IPS DF 4.7 (cell line): Measurements from ENCODE around the gene UGT2B17.
A peak's percentile ranks its signal among the peaks of the same experiment; 100 is the strongest.
"Not testable (repeated sequence)": the region's sequence is repeated elsewhere in the genome, so short reads cannot be mapped to it uniquely, and the experiment has no call there.

Source experiments
- DNase-seq: peaks from one replicate; pipeline ENCODE4 v3.0.0-alpha.2; 2013; ENCODE audit warnings: low spot score; ENCODE audit errors: extremely low read depth

The UGT2B17 gene

DNA sequence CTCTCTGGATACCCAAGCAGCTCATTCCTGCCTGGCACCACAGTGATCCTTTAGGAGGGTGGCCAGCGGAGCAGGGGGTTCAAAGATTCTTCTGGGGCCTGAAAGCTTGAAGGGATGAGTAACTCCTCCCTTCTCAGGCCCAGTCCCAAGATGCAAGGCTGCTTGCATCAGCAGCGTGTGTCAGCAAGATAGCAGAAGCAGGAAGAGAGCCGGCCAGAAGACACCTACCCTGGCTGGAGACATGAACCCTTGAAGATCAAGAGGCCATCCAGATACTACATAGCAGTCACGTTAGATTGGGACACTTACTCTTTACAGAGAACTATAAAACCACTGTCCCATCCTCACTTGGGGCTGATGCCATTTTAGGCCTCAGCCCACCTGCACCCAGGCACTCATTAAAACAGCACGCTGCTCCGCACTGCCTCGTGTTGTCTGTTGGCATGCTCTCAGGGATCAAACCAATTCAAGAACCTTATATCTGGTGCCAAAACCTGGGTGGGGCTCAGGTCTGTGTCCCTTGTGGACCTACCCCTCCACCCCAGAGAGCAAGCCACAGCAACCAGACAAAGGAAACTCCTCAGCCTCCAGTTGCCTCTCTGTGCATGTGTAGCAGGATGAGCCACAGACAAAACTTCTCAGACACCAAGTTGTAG, 6.5 kb downstream of the UGT2B17 start:
- DNase-seq: no peak

DNA sequence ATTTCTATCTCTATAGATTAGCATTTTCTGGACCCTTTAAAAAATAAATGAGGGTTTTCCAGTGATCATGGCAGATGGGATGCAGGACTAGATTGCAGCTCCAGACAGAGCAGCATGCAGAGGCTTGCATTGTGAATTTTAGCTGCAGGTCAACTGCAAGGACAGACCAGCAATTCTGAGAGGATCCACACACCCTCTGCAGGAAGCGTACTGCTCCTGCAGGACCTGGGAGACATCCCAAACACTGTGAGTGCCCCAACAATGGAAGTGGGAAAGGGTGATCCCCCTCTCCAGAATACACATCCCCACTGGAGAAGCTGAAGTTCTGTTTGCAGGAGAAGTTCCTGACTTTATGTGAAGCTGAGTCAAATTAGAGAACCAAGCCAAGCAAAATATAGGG, 7.1 kb downstream of the UGT2B17 start:
- DNase-seq: not testable (repeated sequence)

DNA sequence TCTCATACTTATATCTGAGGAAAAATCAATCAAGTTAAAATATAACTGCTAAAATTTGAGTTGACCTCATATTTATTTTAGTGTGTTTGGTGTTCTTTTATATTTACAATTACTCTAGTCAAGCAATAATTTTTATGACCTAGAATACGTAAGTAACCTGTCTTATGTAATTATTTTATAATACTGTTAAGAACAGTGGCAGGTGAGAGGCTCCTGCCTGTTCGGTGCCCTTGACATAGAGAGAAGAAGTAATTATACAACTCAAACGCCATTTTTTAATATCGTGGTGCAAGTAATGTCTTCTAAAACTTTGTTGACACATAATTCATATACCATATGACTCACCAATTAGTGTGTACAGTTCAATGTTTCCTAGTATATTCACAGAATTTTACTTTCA, 7.6 kb downstream of the UGT2B17 start:
- not testable (repeated sequence) for DNase-seq

GRCh38 chr4:68566364-68566763, 9.8 kb downstream of the UGT2B17 start:
- not testable (repeated sequence) for DNase-seq

DNA sequence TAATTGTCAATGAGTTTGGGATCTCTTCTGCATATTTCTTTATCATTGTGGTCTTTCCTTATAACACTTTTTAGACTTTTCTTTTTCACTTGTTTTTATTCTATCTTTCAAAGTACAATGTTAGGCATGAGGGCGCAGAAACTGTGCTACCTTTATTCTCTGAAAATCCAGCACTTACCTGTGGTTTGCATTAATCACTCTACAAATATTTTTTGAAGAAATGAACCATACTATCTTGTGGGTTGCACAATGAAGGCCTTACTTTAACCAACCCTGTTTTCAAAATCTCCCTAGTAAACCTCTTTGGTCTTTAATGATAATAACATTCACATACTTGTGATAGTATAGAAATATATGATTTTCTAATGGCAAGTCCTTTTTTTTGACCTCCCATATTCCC, 11.0 kb downstream of the UGT2B17 start:
- DNase-seq: not testable (repeated sequence)

- not testable (repeated sequence) for DNase-seq
These were observed 15.6 kb downstream of the UGT2B17 start for GRCh38 chr4:68560364-68561070.

- not testable (repeated sequence) for DNase-seq
These were observed 22.3 kb downstream of the UGT2B17 start for GRCh38 chr4:68553830-68554229.

- not testable (repeated sequence) for DNase-seq
These were observed 23.0 kb downstream of the UGT2B17 start for GRCh38 chr4:68552818-68553811.

GRCh38 chr4:68542742-68543141, 33.4 kb downstream of the UGT2B17 start:
- DNase-seq: not testable (repeated sequence)

- DNase-seq: no peak
These were observed 39.7 kb downstream of the UGT2B17 start for GRCh38 chr4:68536375-68536774.

GRCh38 chr4:68535974-68536373, 40.1 kb downstream of the UGT2B17 start:
- no peak for DNase-seq

GRCh38 chr4:68522232-68522631, 53.9 kb downstream of the UGT2B17 start:
- DNase-seq: not testable (repeated sequence)

DNA sequence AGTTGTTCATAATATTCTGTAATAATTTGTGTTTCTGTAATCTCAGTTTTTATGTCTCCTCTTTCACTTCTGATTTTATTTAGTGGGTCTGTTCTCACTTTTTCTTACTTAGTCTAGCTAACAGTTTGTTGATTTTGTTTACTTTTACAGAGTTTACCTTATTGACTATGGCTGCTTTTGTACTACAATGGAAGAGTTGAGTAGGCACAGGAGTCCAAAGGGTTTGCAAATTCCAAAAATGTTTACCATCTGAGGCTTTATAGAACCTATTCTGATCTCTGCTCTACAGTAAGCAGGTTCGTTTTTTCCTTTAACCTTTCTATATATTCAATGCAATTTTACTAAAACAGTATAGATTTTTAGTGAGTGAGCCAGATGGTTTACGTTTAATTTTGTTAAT, 55.1 kb downstream of the UGT2B17 start:
- DNase-seq: no peak

DNA sequence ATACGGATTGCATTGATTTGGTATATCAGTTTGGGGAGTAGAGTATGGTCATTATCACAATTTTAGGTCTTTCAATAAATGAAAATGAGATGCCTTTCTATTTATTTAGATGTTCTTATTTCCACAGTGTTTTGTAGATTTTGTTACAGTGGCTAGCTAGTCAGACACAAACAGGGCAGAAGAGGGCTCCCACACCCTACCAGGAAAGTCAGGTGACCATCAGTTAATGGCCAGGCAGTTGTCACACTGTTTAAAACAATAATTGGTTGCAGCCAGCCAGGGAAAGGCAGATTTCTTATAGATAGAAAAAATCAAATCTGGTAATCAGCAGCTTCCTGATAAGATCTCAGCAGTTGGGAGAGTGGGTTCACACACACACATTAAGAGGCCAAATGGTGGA, 57.2 kb downstream of the UGT2B17 start:
- no peak for DNase-seq

DNA sequence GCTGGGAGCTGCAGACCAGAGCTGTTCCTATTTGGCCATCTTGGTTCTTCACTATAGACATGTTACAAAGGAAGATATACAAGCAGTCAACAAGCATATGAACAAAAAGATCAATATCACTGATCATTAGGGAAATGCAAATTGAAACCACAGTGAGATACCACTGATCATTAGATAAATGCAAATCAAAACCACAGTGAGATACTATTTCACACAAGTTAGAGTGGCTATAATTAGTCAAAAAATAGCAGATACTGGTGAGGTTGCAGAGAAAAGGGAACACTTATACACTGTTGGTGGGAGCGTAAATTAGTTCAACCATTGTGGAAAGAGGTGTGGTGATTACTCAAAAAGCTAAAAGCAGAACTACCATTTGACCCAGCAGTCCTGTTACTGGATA, 70.7 kb downstream of the UGT2B17 start:
- not testable (repeated sequence) for DNase-seq

DNA sequence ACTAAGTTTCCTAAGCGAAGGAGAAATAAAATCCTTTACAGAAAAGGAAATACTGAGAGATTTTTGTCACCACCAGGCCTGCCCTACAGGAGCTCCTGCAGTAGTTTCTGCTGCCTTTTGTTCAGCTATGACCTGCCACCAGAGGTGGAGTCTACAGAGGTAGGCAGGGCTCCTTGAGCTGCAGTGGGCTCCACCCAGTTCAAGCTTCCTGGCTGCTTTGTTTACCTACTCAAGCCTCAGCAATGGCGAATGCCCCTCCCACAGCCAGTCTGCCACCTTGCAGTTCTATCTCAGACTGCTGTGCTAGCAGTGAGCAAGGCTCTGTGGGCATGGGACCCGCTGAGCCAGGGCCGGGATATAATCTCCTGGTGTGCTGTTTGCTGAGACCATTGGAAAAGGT, 71.3 kb downstream of the UGT2B17 start:
- DNase-seq: not testable (repeated sequence)

- DNase-seq: not testable (repeated sequence)
These were observed 72.7 kb downstream of the UGT2B17 start for GRCh38 chr4:68503462-68503861.

DNA sequence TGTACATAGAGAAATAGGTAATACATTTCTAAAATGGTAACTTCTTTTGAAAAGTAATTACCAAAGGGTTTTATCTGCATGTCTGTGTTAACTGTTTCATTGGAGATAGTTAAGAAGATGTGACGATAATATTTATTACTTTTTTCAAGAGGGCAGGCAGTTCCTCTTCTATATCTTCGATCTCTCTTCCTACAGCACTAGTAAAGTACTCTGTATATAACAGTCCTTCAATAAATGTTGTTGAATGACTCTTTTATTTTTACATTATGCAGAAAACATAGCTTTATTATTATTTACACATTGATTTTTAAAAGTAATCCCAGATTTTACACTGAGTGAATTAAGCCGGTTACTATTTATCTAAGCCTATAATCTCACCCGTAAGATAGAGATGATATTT, 77.1 kb downstream of the UGT2B17 start:
- no peak for DNase-seq

DNA sequence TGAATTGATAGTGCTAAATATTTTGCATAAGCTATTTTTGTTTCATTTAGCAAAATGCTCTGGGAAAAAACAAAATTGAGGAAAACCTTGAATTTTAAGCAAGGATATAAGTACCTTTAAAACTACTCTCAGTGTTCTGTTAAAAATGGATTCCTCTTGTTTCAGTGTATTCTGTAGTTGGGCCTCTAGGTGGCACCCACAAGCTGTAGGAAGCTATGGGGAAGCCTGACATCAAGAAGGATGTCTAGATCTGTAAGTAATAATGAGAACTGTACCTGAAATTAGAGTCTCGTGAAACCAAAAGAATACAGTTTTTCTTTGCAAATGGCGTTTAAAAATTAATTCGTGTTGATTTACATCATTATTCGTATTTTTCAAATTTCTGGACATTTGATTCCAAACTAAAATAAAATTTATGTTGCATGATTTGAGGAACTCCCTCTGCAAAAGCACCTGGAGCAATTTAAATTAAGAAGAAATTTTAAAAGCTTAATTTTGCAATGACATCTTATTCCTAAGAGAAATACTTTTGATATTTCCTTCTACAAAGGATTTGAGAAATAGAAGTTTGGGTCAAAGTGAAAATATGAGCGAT, 77.6 kb downstream of the UGT2B17 start:
- DNase-seq: peak; percentile 14

GRCh38 chr4:68494688-68495087, 81.4 kb downstream of the UGT2B17 start:
- no peak for DNase-seq

DNA sequence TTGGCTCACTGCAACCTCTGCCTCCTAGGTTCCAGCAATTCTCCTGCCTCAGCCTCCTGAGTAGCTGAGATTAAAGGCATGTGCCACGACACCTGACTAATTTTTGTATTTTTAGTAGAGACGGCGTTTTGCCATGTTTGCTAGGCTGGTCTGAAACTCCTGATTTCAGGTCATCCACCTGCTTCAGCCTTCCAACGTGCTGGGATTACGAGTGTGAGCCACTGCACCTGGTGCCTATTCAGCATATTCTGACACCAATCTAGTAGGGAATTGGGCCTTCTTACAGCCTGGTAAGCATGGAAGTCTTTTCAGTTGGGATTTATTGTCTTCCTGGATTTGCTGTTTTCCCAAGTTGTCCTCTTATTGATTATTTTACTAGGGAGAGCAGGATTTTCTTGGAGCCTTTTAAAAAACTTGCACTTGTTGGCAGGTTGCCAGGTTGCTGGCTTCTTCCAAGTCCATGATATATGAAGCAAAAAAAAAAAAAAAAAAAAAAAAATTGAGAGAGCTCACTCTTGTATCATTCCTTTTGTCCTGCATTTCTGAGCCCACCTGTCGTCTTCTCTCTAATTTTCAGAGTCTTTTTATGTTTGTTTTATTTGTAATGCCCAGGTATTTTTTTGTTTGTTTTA, 85.2 kb downstream of the UGT2B17 start:
- no peak for DNase-seq
